SU-DHL-6 (cell line): ENCODE results near the gene NOS1AP.

Experiments used
- EZH2phosphoT487 ChIP-seq: fragments of 200-600 bp; sonication (generic), shearing (Covaris generic); conservative IDR thresholded peaks from 2 replicates; pipeline ENCODE4 v1.6.1; 2018; ENCODE audit warnings: mild to moderate bottlenecking, antibody characterized with exemption, low read length, moderate library complexity, mixed read lengths
- TF ChIP-seq, protein P1 (sequence below): fragments of 200-600 bp; sonication (generic); IDR thresholded peaks from one replicate; pipeline ENCODE4 v1.5.1; 2017; ENCODE audit warnings: antibody characterized with exemption, mild to moderate bottlenecking, low read length, moderate library complexity; ENCODE audit not compliant: insufficient read depth, poor library complexity, severe bottlenecking

DNA sequence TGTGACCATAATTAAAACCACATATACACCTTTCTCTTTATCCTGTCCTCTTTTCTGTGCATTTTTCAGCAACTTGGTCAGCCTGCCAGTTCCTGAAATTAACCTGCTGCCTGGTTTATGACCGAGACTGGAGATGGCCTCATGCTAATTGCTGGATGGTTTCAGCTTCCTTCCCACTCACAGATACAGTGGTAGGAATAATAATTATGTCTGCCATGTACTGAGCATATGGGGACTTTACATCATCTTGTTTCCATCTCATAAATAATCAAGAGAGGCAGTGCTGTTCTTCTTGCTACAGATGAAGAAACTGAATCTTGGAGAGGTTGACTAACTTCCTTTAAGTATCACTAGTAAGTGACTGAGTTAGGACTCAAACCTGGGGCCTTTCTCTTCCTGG is 148.2 kb downstream of the NOS1AP start:
- TF ChIP-seq, protein P1, sequence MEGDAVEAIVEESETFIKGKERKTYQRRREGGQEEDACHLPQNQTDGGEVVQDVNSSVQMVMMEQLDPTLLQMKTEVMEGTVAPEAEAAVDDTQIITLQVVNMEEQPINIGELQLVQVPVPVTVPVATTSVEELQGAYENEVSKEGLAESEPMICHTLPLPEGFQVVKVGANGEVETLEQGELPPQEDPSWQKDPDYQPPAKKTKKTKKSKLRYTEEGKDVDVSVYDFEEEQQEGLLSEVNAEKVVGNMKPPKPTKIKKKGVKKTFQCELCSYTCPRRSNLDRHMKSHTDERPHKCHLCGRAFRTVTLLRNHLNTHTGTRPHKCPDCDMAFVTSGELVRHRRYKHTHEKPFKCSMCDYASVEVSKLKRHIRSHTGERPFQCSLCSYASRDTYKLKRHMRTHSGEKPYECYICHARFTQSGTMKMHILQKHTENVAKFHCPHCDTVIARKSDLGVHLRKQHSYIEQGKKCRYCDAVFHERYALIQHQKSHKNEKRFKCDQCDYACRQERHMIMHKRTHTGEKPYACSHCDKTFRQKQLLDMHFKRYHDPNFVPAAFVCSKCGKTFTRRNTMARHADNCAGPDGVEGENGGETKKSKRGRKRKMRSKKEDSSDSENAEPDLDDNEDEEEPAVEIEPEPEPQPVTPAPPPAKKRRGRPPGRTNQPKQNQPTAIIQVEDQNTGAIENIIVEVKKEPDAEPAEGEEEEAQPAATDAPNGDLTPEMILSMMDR, result no peak
- TF ChIP-seq EZH2phosphoT487, result no peak
